Activated T-helper 1 cell treated with Interleukin-2 at 50 U/mL for 16 hours (primary cell): ENCODE measurements around the gene SAT1.

Source experiments
- DNase-seq: peaks from one replicate; pipeline ENCODE4 v3.0.0-alpha.2; 2020; ENCODE audit warnings: low read depth

SAT1 gene

GRCh38 chrX:23776363-23776762, 6.6 kb upstream of the SAT1 start:
- no peak for DNase-seq

GRCh38 chrX:23779025-23779424, 3.9 kb upstream of the SAT1 start:
- DNase-seq = no peak

GRCh38 chrX:23782455-23782854, 518 bp upstream of the SAT1 start:
- DNase-seq = no peak

GRCh38 chrX:23783589-23784469, 856 bp downstream of the SAT1 start:
- no peak for DNase-seq

- no peak for DNase-seq
Measured at GRCh38 chrX:23784470-23785331, 1.7 kb downstream of the SAT1 start.

- DNase-seq = no peak
Measured at GRCh38 chrX:23785580-23785979, 2.6 kb downstream of the SAT1 start.

- DNase-seq = no peak
Measured at GRCh38 chrX:23786268-23786815, 3.4 kb downstream of the SAT1 start.

GRCh38 chrX:23787745-23788118, 4.8 kb downstream of the SAT1 start:
- no peak for DNase-seq

GRCh38 chrX:23788521-23788920, 5.5 kb downstream of the SAT1 start:
- no peak for DNase-seq

GRCh38 chrX:23788946-23789345, 6.0 kb downstream of the SAT1 start:
- no peak for DNase-seq

GRCh38 chrX:23789386-23790154, 6.6 kb downstream of the SAT1 start:
- DNase-seq = no peak

- DNase-seq = no peak
Measured at GRCh38 chrX:23790155-23790497, 7.2 kb downstream of the SAT1 start.

- no peak for DNase-seq
Measured at GRCh38 chrX:23792861-23793553, 10.0 kb downstream of the SAT1 start.

GRCh38 chrX:23795221-23795620, 12.2 kb downstream of the SAT1 start:
- no peak for DNase-seq

- no peak for DNase-seq
Measured at GRCh38 chrX:23797371-23798128, 14.6 kb downstream of the SAT1 start.

GRCh38 chrX:23799469-23800065, 16.6 kb downstream of the SAT1 start:
- DNase-seq = no peak

- DNase-seq = no peak
Measured at GRCh38 chrX:23802431-23802830, 19.5 kb downstream of the SAT1 start.

GRCh38 chrX:23803931-23804381, 21.0 kb downstream of the SAT1 start:
- DNase-seq = no peak

GRCh38 chrX:23804578-23804977, 21.6 kb downstream of the SAT1 start:
- DNase-seq = no peak

- no peak for DNase-seq
Measured at GRCh38 chrX:23805389-23805788, 22.4 kb downstream of the SAT1 start.
